SU-DHL-6 (cell line): ENCODE measurements around the gene WDR86.

Experiments
- CTCF ChIP-seq: fragments of 200-600 bp; sonication (generic); IDR thresholded peaks from one replicate; pipeline ENCODE4 v1.5.1; 2017; ENCODE audit warnings: antibody characterized with exemption, mild to moderate bottlenecking, low read length, moderate library complexity; ENCODE audit not compliant: insufficient read depth, poor library complexity, severe bottlenecking
- EZH2phosphoT487 ChIP-seq: fragments of 200-600 bp; sonication (generic), shearing (Covaris generic); conservative IDR thresholded peaks from 2 replicates; pipeline ENCODE4 v1.6.1; 2018; ENCODE audit warnings: mild to moderate bottlenecking, antibody characterized with exemption, low read length, moderate library complexity, mixed read lengths

GRCh38 chr7:151428378-151429236 lies 18.8 kb upstream of the WDR86 start:
- no peak for TF ChIP-seq CTCF
- no peak for TF ChIP-seq EZH2phosphoT487
